GM10266 (cell line): Measurements from ENCODE around the gene MRPL33.

Experiments
- DNase-seq: peaks from one replicate; pipeline ENCODE4 v3.0.0; 2012; ENCODE audit errors: extremely low spot score
- CTCF ChIP-seq: IDR thresholded peaks from 2 replicates; pipeline ENCODE4 v1.5.1; 2012; ENCODE audit warnings: mild to moderate bottlenecking, low read depth; ENCODE audit not compliant: control insufficient read depth, insufficient read depth; ENCODE audit errors: missing control alignments

MRPL33 gene

DNA sequence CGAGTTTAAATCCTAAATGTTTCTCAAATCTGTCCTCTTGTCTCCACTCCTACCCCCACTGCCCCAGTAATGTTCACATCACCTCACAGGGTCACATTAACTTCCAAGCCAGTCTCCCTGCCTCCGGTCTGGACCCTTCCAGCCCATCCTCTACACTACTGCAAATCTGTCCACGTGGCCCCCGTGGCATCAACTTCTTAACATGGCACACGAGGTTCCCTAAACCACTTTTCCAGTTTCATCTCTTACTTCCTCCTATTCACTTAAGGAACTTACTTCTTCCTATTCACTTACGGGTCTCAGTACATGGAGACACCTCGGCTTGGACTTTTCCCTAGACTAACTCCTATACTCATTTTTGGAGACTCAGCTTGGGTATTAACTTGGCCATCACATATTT lies 27.0 kb downstream of the MRPL33 start:
- no peak for DNase-seq
- no peak for TF ChIP-seq CTCF

DNA sequence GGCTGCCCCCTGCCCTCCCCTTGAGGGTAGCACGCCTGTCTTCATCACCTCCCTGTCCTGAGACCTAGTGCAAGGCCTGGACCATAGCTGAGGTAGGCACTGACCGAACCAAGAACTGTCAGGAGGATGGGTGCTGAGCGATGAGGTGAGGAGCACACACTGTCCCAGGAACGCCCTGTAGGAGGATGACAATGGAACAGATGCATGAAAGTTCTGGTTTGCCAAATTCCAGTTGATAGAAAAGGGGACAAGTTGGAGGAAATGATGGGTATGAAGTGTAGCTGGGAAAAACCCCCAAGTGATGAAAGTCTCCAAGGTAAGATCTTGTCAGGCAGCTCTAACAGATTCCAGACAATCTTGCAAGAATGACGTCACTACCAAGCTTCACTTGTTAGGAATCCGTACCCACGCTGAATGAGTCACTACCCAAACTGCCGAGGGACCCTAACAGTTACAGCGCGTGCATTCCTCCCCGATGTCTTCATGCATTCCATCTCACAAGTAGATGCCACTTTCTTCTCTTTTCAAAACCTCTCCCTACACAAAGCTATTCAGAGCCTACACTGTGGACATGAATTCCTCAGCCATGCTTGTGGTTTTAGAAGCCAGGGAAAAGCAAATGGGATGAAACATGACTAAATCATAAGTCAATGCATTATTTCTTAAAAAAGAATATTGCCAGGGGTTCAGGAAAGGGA lies 27.6 kb downstream of the MRPL33 start:
- no peak for TF ChIP-seq CTCF
- no peak for DNase-seq

DNA sequence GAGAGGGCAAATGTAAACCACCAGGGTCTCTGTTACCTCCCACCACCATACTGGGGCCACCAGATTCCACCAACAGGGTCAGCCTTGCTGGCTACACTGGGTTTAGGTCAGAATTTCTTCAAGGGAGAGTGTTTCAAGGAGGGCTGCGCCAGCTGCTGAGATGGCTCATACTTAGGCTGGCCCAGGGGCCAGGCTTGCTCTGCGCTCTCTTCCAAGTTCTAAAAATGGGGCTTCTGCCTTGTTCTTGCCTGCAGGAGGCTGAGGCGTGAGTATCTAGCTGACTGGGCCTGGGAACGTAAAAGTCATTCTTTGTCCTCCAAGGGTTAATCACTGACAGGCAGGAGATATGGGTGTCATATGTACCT lies 28.1 kb downstream of the MRPL33 start:
- TF ChIP-seq CTCF, result no peak
- no peak for DNase-seq

DNA sequence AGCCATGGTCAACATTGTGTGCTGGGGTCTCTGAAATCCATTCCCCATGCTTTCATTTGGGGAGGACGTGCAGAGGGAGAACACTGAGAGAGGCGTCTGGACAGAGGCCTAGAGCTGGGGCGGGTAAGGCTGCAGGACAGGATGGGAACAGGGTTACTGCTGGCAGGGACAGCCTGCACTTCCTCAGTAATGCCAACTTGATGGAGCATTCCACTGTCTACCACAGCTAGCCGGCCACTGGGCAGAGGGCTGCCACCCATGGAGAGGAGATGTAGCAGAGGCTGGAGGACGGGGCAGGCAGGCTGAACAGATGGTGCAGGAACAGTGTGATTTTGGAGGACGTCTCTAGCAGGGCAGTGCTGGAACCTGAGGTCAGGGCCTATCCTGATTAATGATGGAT lies 29.3 kb downstream of the MRPL33 start:
- DNase-seq, result no peak
- TF ChIP-seq CTCF, result no peak

DNA sequence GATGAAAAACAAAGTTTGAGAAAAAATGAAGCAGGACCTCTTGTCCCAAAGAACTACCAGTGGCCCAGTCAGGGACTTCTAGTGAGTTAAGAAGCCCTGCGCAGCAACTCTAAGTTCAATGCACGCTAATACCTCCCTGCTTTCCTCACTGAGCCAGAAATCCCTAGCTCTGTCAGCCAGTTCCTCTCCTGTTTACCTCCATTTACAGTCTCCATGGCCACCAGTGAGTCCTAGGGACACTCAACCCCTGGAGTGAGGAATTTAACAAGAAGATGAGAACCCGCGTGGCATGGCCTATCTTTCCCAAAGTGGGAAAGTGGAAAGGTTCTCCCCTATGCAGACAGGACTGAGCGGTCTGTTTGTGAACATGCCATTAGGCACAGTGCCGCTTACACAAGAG lies 31.0 kb downstream of the MRPL33 start:
- no peak for DNase-seq
- TF ChIP-seq CTCF, result no peak

- no peak for TF ChIP-seq CTCF
- DNase-seq, result no peak
These were observed 31.5 kb downstream of the MRPL33 start for GRCh38 chr2:27803046-27803445.

DNA sequence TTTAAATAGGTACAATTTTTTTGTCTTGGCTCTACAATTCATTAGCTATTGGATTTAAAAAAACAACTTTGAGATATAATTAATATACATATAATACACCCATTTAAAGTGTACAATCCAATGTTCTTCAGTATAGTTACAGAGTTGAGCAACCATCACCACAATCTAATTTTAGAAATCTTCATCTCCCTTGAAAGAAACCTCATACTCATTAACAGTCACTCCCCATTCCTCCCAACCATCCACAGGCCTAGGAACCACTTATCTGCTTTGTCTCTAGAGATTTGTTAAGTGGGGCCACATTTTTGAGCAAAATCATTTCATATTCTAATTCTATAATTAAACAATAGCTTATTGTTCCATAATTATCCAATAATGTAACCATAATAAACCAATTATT lies 32.6 kb downstream of the MRPL33 start:
- TF ChIP-seq CTCF, result no peak
- DNase-seq, result no peak
